ENCODE results near the gene MAP2K7.
A peak's percentile ranks its signal among the peaks of the same experiment; 100 is the strongest.
"Not testable (repeated sequence)": the region's sequence is repeated elsewhere in the genome, so short reads cannot be mapped to it uniquely, and the experiment has no call there.

MAP2K7 gene

DNA sequence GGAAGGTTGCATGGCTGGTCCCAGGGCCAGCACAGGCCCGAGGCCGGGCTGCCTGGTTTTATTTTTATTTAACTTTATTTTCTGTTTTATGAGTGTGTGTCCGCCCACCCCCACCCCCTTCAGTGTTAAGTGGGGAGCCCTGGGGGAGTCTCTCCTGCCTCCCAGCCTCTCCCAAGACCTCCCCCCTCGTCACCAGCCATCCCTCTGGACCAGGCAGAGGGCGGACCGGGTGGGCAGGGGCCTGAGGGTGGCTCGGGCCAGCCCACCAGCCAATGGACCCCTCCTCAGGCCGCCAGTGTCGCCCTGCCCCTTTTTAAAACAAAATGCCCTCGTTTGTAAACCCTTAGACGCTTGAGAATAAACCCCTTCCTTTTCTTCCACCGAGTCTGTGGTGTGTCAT, 10.4 kb downstream of the MAP2K7 start:
- DNase-seq (ENCODE audit: low read depth) = no peak
- no peak overlapping the region for H3K4me3 ChIP-seq (replicated peaks; ENCODE audit: low read depth, low read length)
- TF ChIP-seq, protein P1, sequence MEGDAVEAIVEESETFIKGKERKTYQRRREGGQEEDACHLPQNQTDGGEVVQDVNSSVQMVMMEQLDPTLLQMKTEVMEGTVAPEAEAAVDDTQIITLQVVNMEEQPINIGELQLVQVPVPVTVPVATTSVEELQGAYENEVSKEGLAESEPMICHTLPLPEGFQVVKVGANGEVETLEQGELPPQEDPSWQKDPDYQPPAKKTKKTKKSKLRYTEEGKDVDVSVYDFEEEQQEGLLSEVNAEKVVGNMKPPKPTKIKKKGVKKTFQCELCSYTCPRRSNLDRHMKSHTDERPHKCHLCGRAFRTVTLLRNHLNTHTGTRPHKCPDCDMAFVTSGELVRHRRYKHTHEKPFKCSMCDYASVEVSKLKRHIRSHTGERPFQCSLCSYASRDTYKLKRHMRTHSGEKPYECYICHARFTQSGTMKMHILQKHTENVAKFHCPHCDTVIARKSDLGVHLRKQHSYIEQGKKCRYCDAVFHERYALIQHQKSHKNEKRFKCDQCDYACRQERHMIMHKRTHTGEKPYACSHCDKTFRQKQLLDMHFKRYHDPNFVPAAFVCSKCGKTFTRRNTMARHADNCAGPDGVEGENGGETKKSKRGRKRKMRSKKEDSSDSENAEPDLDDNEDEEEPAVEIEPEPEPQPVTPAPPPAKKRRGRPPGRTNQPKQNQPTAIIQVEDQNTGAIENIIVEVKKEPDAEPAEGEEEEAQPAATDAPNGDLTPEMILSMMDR (IDR thresholded peaks at IDR 0.05; ENCODE audit: low read length, missing control alignments) = no peak

- DNase-seq (ENCODE audit: low read depth) = no peak
- no peak within 1 kb of the TSS for H3K4me3 ChIP-seq (replicated peaks; ENCODE audit: low read depth, low read length)
- TF ChIP-seq, protein P1 (IDR thresholded peaks at IDR 0.05; ENCODE audit: low read length, missing control alignments) = no peak
Observed at GRCh38 chr19:7914598-7915045, 10.9 kb downstream of the MAP2K7 start, which contains the start of gene TGFBR3L. Gene TGFBR3L, plus strand, starts transcription at chr19:7914830.

GRCh38 chr19:7915250-7916102, 11.8 kb downstream of the MAP2K7 start:
- peak overlapping the region; percentile 29 for H3K4me3 ChIP-seq (replicated peaks; ENCODE audit: low read depth, low read length)
- DNase-seq (ENCODE audit: low read depth) = no peak
- TF ChIP-seq, protein P1 (IDR thresholded peaks at IDR 0.05; ENCODE audit: low read length, missing control alignments) = no peak

- DNase-seq (ENCODE audit: low read depth) = no peak
- H3K4me3 ChIP-seq (replicated peaks; ENCODE audit: low read depth, low read length) = peak overlapping the region; percentile 29
- TF ChIP-seq, protein P1 (IDR thresholded peaks at IDR 0.05; ENCODE audit: low read length, missing control alignments) = no peak
Observed at GRCh38 chr19:7916103-7916954, 12.7 kb downstream of the MAP2K7 start.

- DNase-seq (ENCODE audit: low read depth) = no peak
- peak overlapping the region; percentile 17 for H3K4me3 ChIP-seq (replicated peaks; ENCODE audit: low read depth, low read length)
- TF ChIP-seq, protein P1 (IDR thresholded peaks at IDR 0.05; ENCODE audit: low read length, missing control alignments) = no peak
Observed at GRCh38 chr19:7916955-7917266, 13.2 kb downstream of the MAP2K7 start.

- peak; percentile 62 for DNase-seq (ENCODE audit: low read depth)
- TF ChIP-seq, protein P1 (IDR thresholded peaks at IDR 0.05; ENCODE audit: low read length, missing control alignments) = peak; percentile 44
- peak overlapping the region; percentile 27 for H3K4me3 ChIP-seq (replicated peaks; ENCODE audit: low read depth, low read length)
Observed at GRCh38 chr19:7917267-7918061, 13.8 kb downstream of the MAP2K7 start.

GRCh38 chr19:7918062-7918614, 14.5 kb downstream of the MAP2K7 start:
- DNase-seq (ENCODE audit: low read depth) = not testable (repeated sequence)
- H3K4me3 ChIP-seq (replicated peaks; ENCODE audit: low read depth, low read length) = peak overlapping the region; percentile 24

All from fibroblast of pulmonary artery (primary cell).